SK-N-MC (cell line): ENCODE measurements around the gene LPCAT3.

Experiments used
- DNase-seq: peaks from one replicate; pipeline ENCODE4 v3.0.0-alpha.2; 2011; ENCODE audit warnings: low read depth, low spot score
- H3K27ac ChIP-seq: fragments of 200-600 bp; sonication (generic); 2 replicates; pipeline ENCODE4 v1.5.1; 2016; ENCODE audit warnings: mixed run types
- H3K36me3 ChIP-seq: fragments of 200-600 bp; sonication (generic); 2 replicates; pipeline ENCODE4 v1.6.1; 2017; ENCODE audit warnings: antibody characterized with exemption, low read length, mixed read lengths; ENCODE audit not compliant: insufficient read depth
- H3K4me3 ChIP-seq: fragments of 200-600 bp; sonication (generic); 2 replicates; pipeline ENCODE4 v1.5.1; 2016
- H3K9ac ChIP-seq: fragments of 200-600 bp; sonication (generic); 2 replicates; pipeline ENCODE4 v1.8.0; 2017; ENCODE audit warnings: mixed run types, mixed read lengths; ENCODE audit not compliant: insufficient read length
- H3K9me3 ChIP-seq: fragments of 200-600 bp; sonication (generic); 2 replicates; pipeline ENCODE4 v1.6.1; 2017; ENCODE audit warnings: low read depth, mild to moderate bottlenecking, antibody characterized with exemption, low read length, moderate library complexity, mixed read lengths
- EZH2 ChIP-seq: fragments of 200-600 bp; sonication (generic); IDR thresholded peaks from one replicate; pipeline ENCODE4 v1.6.1; 2017; ENCODE audit warnings: antibody characterized with exemption
- FOXP2 ChIP-seq: optimal IDR thresholded peaks from 2 replicates; pipeline ENCODE3; 2011; ENCODE audit warnings: mild to moderate bottlenecking, moderate library complexity; ENCODE audit not compliant: insufficient read depth; ENCODE audit errors: extremely low read length, control extremely low read depth
- POLR2AphosphoS5 ChIP-seq: IDR thresholded peaks from 2 replicates; pipeline ENCODE4 v1.6.1; 2012; ENCODE audit warnings: mild to moderate bottlenecking, low read depth, low read length, borderline replicate concordance

Gene LPCAT3

GRCh38 chr12:7018350-7019042 is at the start of gene LPCAT3:
LPCAT3 (minus strand) TSS chr12:7018476; CDS start chr12:7018424, 52 bp downstream.
- TF ChIP-seq POLR2AphosphoS5: peak; percentile 76
- no peak for TF ChIP-seq EZH2
- no peak for TF ChIP-seq FOXP2
- DNase-seq: peak; percentile 70
- H3K9me3 ChIP-seq: no peaks in the 10 kb centered on the region
- peaks cover 8% of the 10 kb centered on the region; the same call in 1 of the 2 replicates for H3K36me3 ChIP-seq
- peak within 1 kb of the TSS; percentile 84 for H3K9ac ChIP-seq
- peak within 1 kb of the TSS; percentile 89 for H3K27ac ChIP-seq
- H3K4me3 ChIP-seq: peak within 1 kb of the TSS; percentile 99

- TF ChIP-seq POLR2AphosphoS5 (no peak), EZH2 (no peak), FOXP2 (no peak)
- Histone ChIP-seq H3K36me3 (no peaks in the 10 kb centered on the region), H3K9ac (no peak overlapping the region), H3K9me3 (no peaks in the 10 kb centered on the region), H3K27ac (no peak overlapping the region), H3K4me3 (no peak overlapping the region)
- no peak for DNase-seq
These were observed 48.8 kb upstream of the LPCAT3 start for GRCh38 chr12:7067096-7067495.

- Histone ChIP-seq H3K27ac (no peak overlapping the region), H3K9ac (no peak overlapping the region), H3K36me3 (no peaks in the 10 kb centered on the region), H3K4me3 (no peak overlapping the region), H3K9me3 (no peaks in the 10 kb centered on the region)
- DNase-seq: no peak
- TF ChIP-seq EZH2 (no peak), FOXP2 (no peak), POLR2AphosphoS5 (no peak)
These were observed 48.3 kb upstream of the LPCAT3 start for GRCh38 chr12:7066596-7066995.

- Histone ChIP-seq H3K9me3 (no peaks in the 10 kb centered on the region), H3K4me3 (no peak overlapping the region), H3K9ac (no peak overlapping the region), H3K36me3 (no peaks in the 10 kb centered on the region), H3K27ac (no peak overlapping the region)
- no peak for DNase-seq
- no peak for TF ChIP-seq EZH2
- no peak for TF ChIP-seq POLR2AphosphoS5
- no peak for TF ChIP-seq FOXP2
These were observed 46.9 kb upstream of the LPCAT3 start for GRCh38 chr12:7065073-7065623.

GRCh38 chr12:7064516-7064915 is 46.2 kb upstream of the LPCAT3 start:
- no peak overlapping the region for H3K27ac ChIP-seq

GRCh38 chr12:7061596-7061995 is 43.3 kb upstream of the LPCAT3 start:
- TF ChIP-seq EZH2 (no peak), POLR2AphosphoS5 (no peak), FOXP2 (no peak)
- Histone ChIP-seq H3K9ac (no peak overlapping the region), H3K36me3 (no peaks in the 10 kb centered on the region), H3K9me3 (no peaks in the 10 kb centered on the region), H3K27ac (no peak overlapping the region), H3K4me3 (no peak overlapping the region)
- DNase-seq: no peak

More at GRCh38 chr12:7064516-7064915, 46.2 kb upstream of the LPCAT3 start:
- H3K4me3 ChIP-seq: no peak overlapping the region
- no peak overlapping the region for H3K9ac ChIP-seq
- no peaks in the 10 kb centered on the region for H3K36me3 ChIP-seq
- no peak for DNase-seq
- TF ChIP-seq EZH2 (no peak), FOXP2 (no peak), POLR2AphosphoS5 (no peak)
- H3K9me3 ChIP-seq: no peaks in the 10 kb centered on the region

- H3K4me3 ChIP-seq: no peak overlapping the region
- H3K36me3 ChIP-seq: no peaks in the 10 kb centered on the region
- H3K9me3 ChIP-seq: no peaks in the 10 kb centered on the region
- TF ChIP-seq POLR2AphosphoS5: no peak
- no peak for TF ChIP-seq EZH2
- no peak for TF ChIP-seq FOXP2
- no peak overlapping the region for H3K9ac ChIP-seq
- DNase-seq: no peak
- H3K27ac ChIP-seq: no peak overlapping the region
These were observed 42.9 kb upstream of the LPCAT3 start for GRCh38 chr12:7061138-7061537.

GRCh38 chr12:7060353-7060954 is 42.2 kb upstream of the LPCAT3 start, which contains the start of gene C1S:
C1S (plus strand) TSS chr12:7060718; CDS start chr12:7061913, 1,195 bp downstream.
- no peak within 1 kb of the TSS for H3K9ac ChIP-seq

More at GRCh38 chr12:7060353-7060954, 42.2 kb upstream of the LPCAT3 start, which contains the start of gene C1S:
- DNase-seq: no peak
- no peak for TF ChIP-seq EZH2
- no peak for TF ChIP-seq POLR2AphosphoS5
- TF ChIP-seq FOXP2: no peak
- H3K36me3 ChIP-seq: no peaks in the 10 kb centered on the region
- H3K27ac ChIP-seq: no peak within 1 kb of the TSS
- H3K4me3 ChIP-seq: no peak within 1 kb of the TSS
- no peaks in the 10 kb centered on the region for H3K9me3 ChIP-seq
